GM12873 (cell line): Measurements from ENCODE around the gene LSAMP.

Experiments used
- CTCF ChIP-seq: IDR thresholded peaks from 2 replicates; pipeline ENCODE4 v1.5.1; 2012; ENCODE audit warnings: low read depth, mild to moderate bottlenecking, moderate library complexity, low read length, control low read depth; ENCODE audit not compliant: insufficient read depth; ENCODE audit errors: missing control alignments

LSAMP gene

DNA sequence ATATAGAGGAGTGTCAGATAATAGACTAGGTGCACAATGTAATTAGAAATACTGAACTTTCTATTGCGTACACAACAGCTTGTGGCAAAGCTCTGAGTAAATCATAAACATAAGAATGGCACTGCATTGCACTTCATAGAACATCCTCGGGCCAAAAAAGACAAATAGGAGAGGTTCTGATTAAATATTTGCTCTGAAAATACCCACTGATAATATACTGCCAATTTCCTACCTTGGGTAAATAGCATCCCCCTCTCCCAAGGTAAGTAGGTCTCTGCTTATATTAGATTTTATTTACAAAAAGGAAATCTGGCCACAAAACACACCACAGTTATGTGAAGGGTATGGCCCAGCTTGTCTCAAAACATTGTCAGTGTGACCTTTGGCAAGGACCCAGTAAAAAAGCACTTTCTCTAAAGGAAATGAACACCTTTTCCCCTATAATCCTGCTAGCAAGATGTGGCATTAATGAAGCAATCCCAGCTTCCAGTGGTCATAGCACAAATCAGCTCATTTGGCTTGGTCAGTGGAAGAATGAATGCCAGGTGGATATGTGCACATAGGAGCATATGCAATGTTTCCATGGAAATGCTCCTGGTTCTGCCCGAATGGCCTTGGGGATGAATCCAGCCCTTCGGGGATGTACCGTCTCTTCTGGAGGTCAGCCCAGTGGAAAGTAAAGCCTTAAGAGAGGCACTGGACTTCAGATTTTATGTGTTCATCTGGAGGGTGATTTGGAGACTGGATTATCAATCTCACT is 315.9 kb downstream of the LSAMP start:
- TF ChIP-seq CTCF = no peak

- TF ChIP-seq CTCF = no peak
Observed at GRCh38 chr3:116127464-116127863, 317.8 kb downstream of the LSAMP start.

DNA sequence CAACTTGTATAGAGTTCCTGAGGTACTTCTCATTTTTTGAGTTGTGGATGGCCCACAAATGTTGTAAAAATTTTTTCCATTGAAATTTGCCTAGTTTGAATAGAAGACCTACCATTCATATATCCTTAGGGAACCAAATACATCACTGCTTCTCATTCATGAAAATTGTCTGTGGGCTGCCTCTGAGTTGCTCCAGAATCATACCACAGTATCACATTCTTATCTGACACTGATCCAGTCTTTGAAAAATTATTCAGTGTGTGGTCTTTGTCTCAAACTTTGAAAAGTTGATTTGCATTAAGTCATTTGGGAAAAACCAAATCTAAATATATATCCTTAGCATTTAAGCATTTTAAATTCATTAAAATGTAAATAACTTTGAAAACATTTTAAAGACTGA is 321.1 kb downstream of the LSAMP start:
- no peak for TF ChIP-seq CTCF

DNA sequence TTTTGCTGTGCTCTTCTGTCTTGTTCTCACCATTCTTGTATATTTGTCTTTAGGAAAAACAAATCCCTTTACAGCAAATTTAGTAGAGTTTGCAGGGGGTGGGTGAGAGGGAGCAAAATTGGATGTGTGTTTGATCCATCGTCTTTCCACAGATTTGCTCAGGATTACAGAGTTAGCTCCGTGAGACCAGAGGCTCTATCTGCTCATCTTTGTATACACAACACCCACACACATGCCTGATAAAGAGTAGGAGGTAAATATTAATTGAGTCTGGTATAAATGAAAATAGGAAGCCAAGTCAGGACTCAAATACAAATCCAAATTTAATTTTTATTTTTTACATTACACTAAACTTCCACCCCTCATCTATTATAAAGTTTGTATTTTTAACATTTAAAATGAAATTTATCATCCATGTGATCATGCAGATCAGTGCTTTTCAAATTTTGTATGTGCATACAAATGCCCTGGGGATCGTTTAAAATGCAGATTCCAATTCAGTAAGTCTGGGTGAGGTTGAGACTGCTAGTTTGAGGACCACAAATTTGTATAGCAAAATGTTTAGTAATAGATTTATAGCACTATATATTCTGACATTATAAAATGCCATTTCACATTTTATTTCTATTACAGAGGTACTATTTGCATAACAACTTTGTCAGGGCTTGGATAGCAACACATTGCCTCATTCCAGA is 326.7 kb downstream of the LSAMP start:
- no peak for TF ChIP-seq CTCF

GRCh38 chr3:116114586-116114985 is 330.7 kb downstream of the LSAMP start:
- no peak for TF ChIP-seq CTCF

DNA sequence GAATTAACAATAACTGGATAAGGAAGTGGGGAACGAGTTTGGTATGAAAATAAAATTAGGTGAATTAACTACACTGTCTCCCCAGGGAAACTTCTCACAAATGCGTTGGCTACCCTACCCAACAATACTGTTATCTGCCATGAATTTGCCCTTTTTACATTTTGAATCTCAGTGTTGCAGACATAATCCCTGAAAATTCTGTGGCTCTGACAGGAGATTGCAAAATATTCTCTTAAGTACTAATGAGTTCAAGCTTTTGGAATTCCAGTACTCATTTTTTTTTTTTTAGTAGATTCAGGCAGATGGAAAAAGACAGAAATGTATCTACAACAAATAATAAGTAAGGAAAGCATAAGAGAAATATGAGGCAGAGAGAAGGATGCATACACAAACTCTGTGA is 332.6 kb downstream of the LSAMP start:
- no peak for TF ChIP-seq CTCF

GRCh38 chr3:116111765-116112164 is 333.5 kb downstream of the LSAMP start:
- TF ChIP-seq CTCF = no peak
